ENCODE data around the gene AHSG.

AHSG gene

GRCh38 chr3:186603159-186603558 is 9.7 kb upstream of the AHSG start:
- TF ChIP-seq MAX (IDR thresholded peaks at IDR 0.05; ENCODE audit: low read depth, low read length) (no peak), MYC (IDR thresholded peaks at IDR 0.05; ENCODE audit: low read depth, low read length) (no peak), CTCF (IDR thresholded peaks at IDR 0.05; ENCODE audit: low read depth, low read length) (no peak), POLR2A (IDR thresholded peaks at IDR 0.05; ENCODE audit: extremely low read depth, insufficient read length) (no peak)
- no peak for DNase-seq (ENCODE audit: low read depth)
- H3K4me3 ChIP-seq (ENCODE audit: low read depth, low read length): no peak overlapping the region

GRCh38 chr3:186605078-186605477 is 7.8 kb upstream of the AHSG start:
- H3K4me3 ChIP-seq (ENCODE audit: low read depth, low read length): no peak overlapping the region
- TF ChIP-seq POLR2A (IDR thresholded peaks at IDR 0.05; ENCODE audit: extremely low read depth, insufficient read length) (no peak), CTCF (IDR thresholded peaks at IDR 0.05; ENCODE audit: low read depth, low read length) (no peak), MYC (IDR thresholded peaks at IDR 0.05; ENCODE audit: low read depth, low read length) (no peak), MAX (IDR thresholded peaks at IDR 0.05; ENCODE audit: low read depth, low read length) (no peak)
- no peak for DNase-seq (ENCODE audit: low read depth)

GRCh38 chr3:186605561-186606545 is 7.0 kb upstream of the AHSG start:
- no peak for DNase-seq (ENCODE audit: low read depth)
- no peak overlapping the region for H3K4me3 ChIP-seq (ENCODE audit: low read depth, low read length)
- TF ChIP-seq MAX (IDR thresholded peaks at IDR 0.05; ENCODE audit: low read depth, low read length): no peak
- TF ChIP-seq POLR2A (IDR thresholded peaks at IDR 0.05; ENCODE audit: extremely low read depth, insufficient read length): no peak
- no peak for TF ChIP-seq MYC (IDR thresholded peaks at IDR 0.05; ENCODE audit: low read depth, low read length)

GRCh38 chr3:186608624-186609215 is 4.1 kb upstream of the AHSG start:
- H3K4me3 ChIP-seq (ENCODE audit: low read depth, low read length): no peak overlapping the region
- no peak for TF ChIP-seq POLR2A (IDR thresholded peaks at IDR 0.05; ENCODE audit: extremely low read depth, insufficient read length)
- TF ChIP-seq MAX (IDR thresholded peaks at IDR 0.05; ENCODE audit: low read depth, low read length): no peak
- TF ChIP-seq CTCF (IDR thresholded peaks at IDR 0.05; ENCODE audit: low read depth, low read length): no peak
- no peak for TF ChIP-seq MYC (IDR thresholded peaks at IDR 0.05; ENCODE audit: low read depth, low read length)
- no peak for DNase-seq (ENCODE audit: low read depth)

- TF ChIP-seq MAX (IDR thresholded peaks at IDR 0.05; ENCODE audit: low read depth, low read length) (no peak), MYC (IDR thresholded peaks at IDR 0.05; ENCODE audit: low read depth, low read length) (no peak), CTCF (IDR thresholded peaks at IDR 0.05; ENCODE audit: low read depth, low read length) (peak; percentile 41)
- DNase-seq (ENCODE audit: low read depth): peak; percentile 46
- H3K4me3 ChIP-seq (ENCODE audit: low read depth, low read length): no peak overlapping the region
Observed at GRCh38 chr3:186609247-186609868, 3.5 kb upstream of the AHSG start.

Measured in NB4 (cell line).